DND-41 (cell line): ENCODE results near the gene AGAP1.

ENCODE experiments used
- ATAC-seq: fragments of 200-7000 bp; cut with Tn5 transposase; 3 replicates; pipeline ENCODE4 v1.9.1; 2021; ENCODE audit warnings: low read depth; ENCODE audit not compliant: insufficient read depth
- DNase-seq: peaks from one replicate; pipeline ENCODE4 v3.0.0-alpha.2; 2020
- H2AFZ ChIP-seq: 2 replicates; pipeline ENCODE4 v1.6.0; 2012; ENCODE audit warnings: low read depth, low read length
- H3K27ac ChIP-seq: 2 replicates; pipeline ENCODE4 v1.5.1; 2012; ENCODE audit warnings: low read length, inconsistent platforms
- H3K27me3 ChIP-seq: fragments of 200-600 bp; sonication (generic); 2 replicates; pipeline ENCODE4 v1.6.0; 2012; ENCODE audit warnings: low read length, mild to moderate bottlenecking, inconsistent platforms; ENCODE audit not compliant: insufficient read depth, poor library complexity
- H3K36me3 ChIP-seq: 2 replicates; pipeline ENCODE4 v1.5.1; 2012; ENCODE audit warnings: low read length, inconsistent platforms; ENCODE audit not compliant: insufficient read depth
- H3K4me1 ChIP-seq: 2 replicates; pipeline ENCODE4 v1.5.1; 2012; ENCODE audit warnings: mild to moderate bottlenecking, low read length; ENCODE audit not compliant: insufficient read depth
- H3K4me2 ChIP-seq: 2 replicates; pipeline ENCODE4 v1.6.0; 2012; ENCODE audit warnings: mild to moderate bottlenecking, moderate library complexity, low read length, inconsistent platforms; ENCODE audit not compliant: insufficient read depth
- H3K4me3 ChIP-seq, 2 experiments: fragments of 200-600 bp in 1 of 2; shearing (Covaris generic) in 1 of 2; 2 replicates each; pipeline ENCODE4 v1.5.1; 2012 to 2016; ENCODE audit warnings: inconsistent platforms in 2 of 2, low read length in 2 of 2, mild to moderate bottlenecking in 2 of 2, low read depth in 1 of 2, moderate library complexity in 1 of 2
- H3K79me2 ChIP-seq: 2 replicates; pipeline ENCODE4 v1.6.0; 2012; ENCODE audit warnings: low read length, inconsistent platforms; ENCODE audit not compliant: insufficient read depth
- H3K9ac ChIP-seq: 2 replicates; pipeline ENCODE4 v1.6.0; 2012; ENCODE audit warnings: low read depth, mild to moderate bottlenecking, inconsistent platforms, low read length, moderate library complexity
- H3K9me3 ChIP-seq: 2 replicates; pipeline ENCODE4 v1.5.1; 2012; ENCODE audit warnings: low read length, moderate library complexity, mild to moderate bottlenecking, inconsistent platforms; ENCODE audit not compliant: insufficient read depth, severe bottlenecking
- H4K20me1 ChIP-seq: 2 replicates; pipeline ENCODE4 v1.6.0; 2012; ENCODE audit warnings: low read length; ENCODE audit not compliant: insufficient read depth
- EZH2 ChIP-seq: IDR thresholded peaks from 3 replicates; pipeline ENCODE4 v1.6.1; 2012; ENCODE audit warnings: borderline replicate concordance, low read depth, mild to moderate bottlenecking, moderate library complexity, low read length, inconsistent platforms; ENCODE audit not compliant: severe bottlenecking
- TF ChIP-seq, protein P1 (sequence below): IDR thresholded peaks from 2 replicates; pipeline ENCODE4 v1.5.1; 2012; ENCODE audit warnings: borderline replicate concordance, low read length, moderate library complexity, mild to moderate bottlenecking; ENCODE audit not compliant: poor library complexity, severe bottlenecking; ENCODE audit errors: extremely low read depth

AGAP1 gene

DNA sequence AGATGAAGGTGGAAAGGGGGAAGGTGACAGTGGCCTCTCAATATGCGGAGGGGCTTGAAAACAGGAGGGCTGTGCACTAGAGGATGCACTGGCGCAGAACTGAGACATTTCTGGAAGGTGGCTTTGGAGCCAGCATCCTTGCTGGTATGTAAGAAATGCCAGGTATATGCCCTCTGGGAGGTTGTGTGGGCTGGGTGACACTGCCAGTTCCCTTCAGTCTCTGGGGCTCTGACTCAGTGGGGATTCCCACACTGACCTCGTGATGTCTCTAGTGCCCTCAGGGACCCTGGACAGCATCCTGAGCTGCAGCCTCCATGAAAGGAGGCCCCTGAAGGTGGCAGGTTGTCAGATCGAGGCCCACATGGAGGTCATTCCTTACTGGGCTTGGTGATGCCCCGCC, 74.0 kb downstream of the AGAP1 start:
- peaks cover 4% of the 10 kb centered on the region for H3K27me3 ChIP-seq
- H3K4me3 ChIP-seq = no peak overlapping the region
- ATAC-seq (no peak), DNase-seq (no peak)
- H3K4me2 ChIP-seq = no peak overlapping the region
- peaks cover 6% of the 10 kb centered on the region for H3K9me3 ChIP-seq
- no peaks in the 10 kb centered on the region for H3K36me3 ChIP-seq
- H4K20me1 ChIP-seq = no peaks in the 10 kb centered on the region
- H3K79me2 ChIP-seq = no peaks in the 10 kb centered on the region
- H3K4me1 ChIP-seq = no peaks in the 10 kb centered on the region
- no peak overlapping the region for H3K27ac ChIP-seq
- H2AFZ ChIP-seq = no peak overlapping the region
- no peak overlapping the region for H3K9ac ChIP-seq
- TF ChIP-seq, protein P1, sequence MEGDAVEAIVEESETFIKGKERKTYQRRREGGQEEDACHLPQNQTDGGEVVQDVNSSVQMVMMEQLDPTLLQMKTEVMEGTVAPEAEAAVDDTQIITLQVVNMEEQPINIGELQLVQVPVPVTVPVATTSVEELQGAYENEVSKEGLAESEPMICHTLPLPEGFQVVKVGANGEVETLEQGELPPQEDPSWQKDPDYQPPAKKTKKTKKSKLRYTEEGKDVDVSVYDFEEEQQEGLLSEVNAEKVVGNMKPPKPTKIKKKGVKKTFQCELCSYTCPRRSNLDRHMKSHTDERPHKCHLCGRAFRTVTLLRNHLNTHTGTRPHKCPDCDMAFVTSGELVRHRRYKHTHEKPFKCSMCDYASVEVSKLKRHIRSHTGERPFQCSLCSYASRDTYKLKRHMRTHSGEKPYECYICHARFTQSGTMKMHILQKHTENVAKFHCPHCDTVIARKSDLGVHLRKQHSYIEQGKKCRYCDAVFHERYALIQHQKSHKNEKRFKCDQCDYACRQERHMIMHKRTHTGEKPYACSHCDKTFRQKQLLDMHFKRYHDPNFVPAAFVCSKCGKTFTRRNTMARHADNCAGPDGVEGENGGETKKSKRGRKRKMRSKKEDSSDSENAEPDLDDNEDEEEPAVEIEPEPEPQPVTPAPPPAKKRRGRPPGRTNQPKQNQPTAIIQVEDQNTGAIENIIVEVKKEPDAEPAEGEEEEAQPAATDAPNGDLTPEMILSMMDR = no peak
- no peak for TF ChIP-seq EZH2

DNA sequence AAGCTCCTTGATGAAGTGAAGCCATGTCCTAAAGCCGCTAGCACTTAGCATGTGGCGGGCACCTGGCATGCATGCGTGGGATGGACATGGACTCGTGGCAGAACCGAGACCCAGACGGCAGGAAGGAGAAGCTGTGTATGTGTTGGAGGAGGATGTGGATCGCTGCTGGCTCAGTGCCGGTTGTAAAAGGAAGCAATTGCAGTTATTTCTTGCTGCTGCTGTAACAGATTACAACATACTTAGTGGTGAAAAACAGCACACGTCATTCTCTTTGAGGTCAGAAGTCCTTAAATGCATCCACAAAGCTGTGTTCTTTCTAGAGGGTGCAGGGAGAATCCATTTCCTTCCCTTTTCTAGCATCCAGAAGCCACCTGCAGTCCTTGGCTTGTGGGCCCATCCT, 74.6 kb downstream of the AGAP1 start:
- no peak overlapping the region for H3K4me2 ChIP-seq
- H4K20me1 ChIP-seq = no peaks in the 10 kb centered on the region
- H3K9me3 ChIP-seq = peaks cover 6% of the 10 kb centered on the region
- H3K27me3 ChIP-seq = no peaks in the 10 kb centered on the region
- H2AFZ ChIP-seq = no peak overlapping the region
- no peak for ATAC-seq
- H3K4me1 ChIP-seq = no peaks in the 10 kb centered on the region
- H3K4me3 ChIP-seq = no peak overlapping the region
- H3K9ac ChIP-seq = no peak overlapping the region
- no peak overlapping the region for H3K27ac ChIP-seq
- no peak for DNase-seq
- no peaks in the 10 kb centered on the region for H3K36me3 ChIP-seq
- TF ChIP-seq, protein P1 = no peak
- TF ChIP-seq EZH2 = no peak
- no peaks in the 10 kb centered on the region for H3K79me2 ChIP-seq

DNA sequence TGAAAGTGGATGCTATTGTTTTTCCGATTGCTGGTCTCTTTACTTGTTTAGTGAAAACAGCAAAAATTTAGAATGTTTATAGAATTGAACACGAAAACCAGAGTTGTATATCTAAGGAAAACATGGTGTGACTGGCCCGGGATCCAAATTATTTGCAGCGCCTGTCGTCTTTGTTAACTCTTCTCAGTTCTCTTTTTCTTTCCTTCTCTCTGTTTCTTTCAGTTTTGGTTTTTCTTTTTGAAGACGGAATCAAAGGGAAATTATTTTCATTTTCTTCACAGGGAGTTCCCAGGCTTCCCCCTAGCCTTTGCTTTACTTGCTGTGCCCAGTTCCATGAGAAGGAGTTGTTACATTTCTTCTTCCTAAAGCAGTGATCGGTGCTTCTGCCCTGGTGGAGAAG, 76.0 kb downstream of the AGAP1 start:
- Histone ChIP-seq H3K36me3 (no peaks in the 10 kb centered on the region), H2AFZ (no peak overlapping the region), H3K4me1 (no peaks in the 10 kb centered on the region), H4K20me1 (no peaks in the 10 kb centered on the region), H3K9ac (no peak overlapping the region), H3K4me3 (no peak overlapping the region), H3K79me2 (no peaks in the 10 kb centered on the region), H3K27me3 (no peaks in the 10 kb centered on the region), H3K4me2 (no peak overlapping the region), H3K9me3 (peaks cover 6% of the 10 kb centered on the region), H3K27ac (no peak overlapping the region)
- DNase-seq = no peak
- TF ChIP-seq EZH2 = no peak
- TF ChIP-seq, protein P1 = no peak
- ATAC-seq = no peak

DNA sequence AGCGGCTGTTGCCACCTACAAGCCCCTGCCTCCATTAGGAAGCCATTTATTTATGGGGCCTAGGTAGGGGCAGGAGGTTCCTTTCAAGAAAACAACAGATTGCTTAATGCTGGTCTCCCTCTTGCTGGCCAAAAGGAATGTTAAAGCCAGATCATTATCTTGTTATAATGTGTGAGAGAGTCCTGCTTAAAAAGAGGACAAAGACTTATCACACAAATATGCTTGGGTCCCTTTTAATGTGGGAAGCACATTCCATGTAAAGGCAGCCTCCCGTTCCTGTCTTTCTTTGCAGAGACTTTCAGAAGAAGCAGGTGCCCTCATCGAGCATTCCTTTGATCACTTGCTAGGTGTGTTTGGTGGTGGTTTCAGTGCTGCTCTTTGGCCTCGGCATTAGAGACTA, 76.4 kb downstream of the AGAP1 start:
- Histone ChIP-seq H3K4me1 (no peaks in the 10 kb centered on the region), H3K9me3 (peaks cover 6% of the 10 kb centered on the region), H3K9ac (no peak overlapping the region), H3K4me2 (no peak overlapping the region), H4K20me1 (no peaks in the 10 kb centered on the region), H3K27ac (no peak overlapping the region), H2AFZ (no peak overlapping the region), H3K4me3 (no peak overlapping the region), H3K27me3 (no peaks in the 10 kb centered on the region), H3K79me2 (no peaks in the 10 kb centered on the region), H3K36me3 (no peaks in the 10 kb centered on the region)
- no peak for DNase-seq
- no peak for ATAC-seq
- no peak for TF ChIP-seq EZH2
- TF ChIP-seq, protein P1 = no peak
